Choroid plexus epithelial cell (primary cell): Measurements from ENCODE around the gene SSBP4.

ENCODE experiments used
- DNase-seq: peaks from one replicate; pipeline ENCODE4 v3.0.0-alpha.2; 2010; ENCODE audit warnings: low read depth
- H3K4me3 ChIP-seq: 2 replicates; pipeline ENCODE4 v1.5.1; 2011; ENCODE audit warnings: low read depth, mild to moderate bottlenecking, control low read depth, low read length, moderate library complexity
- TF ChIP-seq, protein P1 (sequence below): conservative IDR thresholded peaks from 2 replicates; pipeline ENCODE4 v1.5.1; 2011; ENCODE audit warnings: low read depth, mild to moderate bottlenecking, control low read depth, inconsistent platforms, low read length, moderate library complexity

SSBP4 gene

DNA sequence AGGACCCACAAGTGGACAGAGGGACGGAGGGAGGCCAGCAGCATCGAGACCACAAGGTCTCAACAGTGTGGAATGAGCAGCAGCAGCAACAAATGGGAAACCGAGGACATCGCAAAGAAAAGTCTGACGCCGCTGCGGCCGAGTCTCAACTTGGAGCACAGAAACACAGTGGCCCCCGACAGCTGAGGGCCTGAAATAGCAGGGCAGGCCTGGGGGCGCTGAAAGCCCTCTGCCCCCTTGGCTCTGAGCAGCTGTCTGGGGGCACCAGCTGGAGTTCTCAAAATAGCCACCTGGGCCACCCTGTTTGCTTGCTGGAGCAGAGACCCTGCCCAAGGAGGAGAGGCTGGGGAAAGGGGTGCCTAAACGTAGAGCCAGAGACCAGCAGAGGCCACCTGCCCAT is 24.6 kb downstream of the SSBP4 start:
- no peak for DNase-seq
- TF ChIP-seq, protein P1, sequence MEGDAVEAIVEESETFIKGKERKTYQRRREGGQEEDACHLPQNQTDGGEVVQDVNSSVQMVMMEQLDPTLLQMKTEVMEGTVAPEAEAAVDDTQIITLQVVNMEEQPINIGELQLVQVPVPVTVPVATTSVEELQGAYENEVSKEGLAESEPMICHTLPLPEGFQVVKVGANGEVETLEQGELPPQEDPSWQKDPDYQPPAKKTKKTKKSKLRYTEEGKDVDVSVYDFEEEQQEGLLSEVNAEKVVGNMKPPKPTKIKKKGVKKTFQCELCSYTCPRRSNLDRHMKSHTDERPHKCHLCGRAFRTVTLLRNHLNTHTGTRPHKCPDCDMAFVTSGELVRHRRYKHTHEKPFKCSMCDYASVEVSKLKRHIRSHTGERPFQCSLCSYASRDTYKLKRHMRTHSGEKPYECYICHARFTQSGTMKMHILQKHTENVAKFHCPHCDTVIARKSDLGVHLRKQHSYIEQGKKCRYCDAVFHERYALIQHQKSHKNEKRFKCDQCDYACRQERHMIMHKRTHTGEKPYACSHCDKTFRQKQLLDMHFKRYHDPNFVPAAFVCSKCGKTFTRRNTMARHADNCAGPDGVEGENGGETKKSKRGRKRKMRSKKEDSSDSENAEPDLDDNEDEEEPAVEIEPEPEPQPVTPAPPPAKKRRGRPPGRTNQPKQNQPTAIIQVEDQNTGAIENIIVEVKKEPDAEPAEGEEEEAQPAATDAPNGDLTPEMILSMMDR: no peak
- H3K4me3 ChIP-seq: no peak overlapping the region

DNA sequence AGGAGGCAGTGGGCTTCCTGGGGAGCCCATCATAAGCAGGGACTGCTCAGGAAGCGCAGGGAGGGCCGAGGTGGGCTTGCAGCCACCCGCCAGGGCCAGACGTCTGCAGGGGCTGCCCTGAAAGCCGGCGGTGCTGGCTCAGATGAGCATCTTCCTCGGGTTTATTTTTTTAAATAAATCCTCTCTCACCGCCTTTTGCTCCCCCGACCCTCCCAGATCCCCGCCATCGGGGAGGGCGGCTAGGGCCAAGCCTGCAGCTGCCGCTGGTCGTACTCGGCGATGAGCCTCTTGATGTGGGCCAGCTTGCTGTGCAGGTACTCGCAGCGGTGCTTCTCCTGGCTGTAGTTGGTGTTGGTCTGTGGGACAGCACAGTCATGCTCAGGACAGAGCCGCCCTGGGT is 25.3 kb downstream of the SSBP4 start:
- TF ChIP-seq, protein P1: no peak
- H3K4me3 ChIP-seq: no peak overlapping the region
- no peak for DNase-seq

DNA sequence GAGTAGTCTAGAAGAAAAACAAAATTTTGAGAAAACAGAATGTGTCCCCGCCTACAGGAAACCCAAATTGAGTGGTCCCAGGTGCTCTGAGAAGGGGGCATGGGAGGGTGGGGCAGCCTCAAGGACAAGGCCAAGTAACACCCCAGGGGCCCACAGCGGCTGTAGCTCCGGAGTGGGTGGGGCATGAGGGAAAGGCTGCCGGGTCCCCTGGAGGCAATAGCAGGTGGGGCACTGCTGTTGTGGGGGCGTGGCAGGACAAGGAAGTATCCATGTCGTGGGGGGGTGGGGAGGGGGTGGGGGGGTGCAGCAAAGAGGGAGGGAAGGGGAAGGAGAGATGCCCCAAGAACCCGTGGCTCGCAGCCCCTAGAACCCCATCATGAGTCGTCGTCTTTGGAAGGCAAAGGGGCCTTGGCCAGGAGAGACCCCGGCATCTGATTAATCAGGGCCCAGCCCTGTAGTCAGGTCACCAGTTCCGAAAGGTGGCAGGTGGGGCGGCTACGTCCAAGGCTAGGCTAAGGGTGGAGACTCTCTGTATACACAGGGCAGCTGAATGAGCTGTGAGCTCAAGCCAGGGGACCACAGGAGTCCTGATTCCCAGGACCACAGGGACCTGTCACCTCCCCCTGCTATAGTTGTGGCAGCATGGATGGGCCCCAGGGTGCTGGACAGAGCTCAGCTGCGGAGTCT is 26.2 kb downstream of the SSBP4 start:
- TF ChIP-seq, protein P1: no peak
- H3K4me3 ChIP-seq: no peak overlapping the region
- DNase-seq: no peak

DNA sequence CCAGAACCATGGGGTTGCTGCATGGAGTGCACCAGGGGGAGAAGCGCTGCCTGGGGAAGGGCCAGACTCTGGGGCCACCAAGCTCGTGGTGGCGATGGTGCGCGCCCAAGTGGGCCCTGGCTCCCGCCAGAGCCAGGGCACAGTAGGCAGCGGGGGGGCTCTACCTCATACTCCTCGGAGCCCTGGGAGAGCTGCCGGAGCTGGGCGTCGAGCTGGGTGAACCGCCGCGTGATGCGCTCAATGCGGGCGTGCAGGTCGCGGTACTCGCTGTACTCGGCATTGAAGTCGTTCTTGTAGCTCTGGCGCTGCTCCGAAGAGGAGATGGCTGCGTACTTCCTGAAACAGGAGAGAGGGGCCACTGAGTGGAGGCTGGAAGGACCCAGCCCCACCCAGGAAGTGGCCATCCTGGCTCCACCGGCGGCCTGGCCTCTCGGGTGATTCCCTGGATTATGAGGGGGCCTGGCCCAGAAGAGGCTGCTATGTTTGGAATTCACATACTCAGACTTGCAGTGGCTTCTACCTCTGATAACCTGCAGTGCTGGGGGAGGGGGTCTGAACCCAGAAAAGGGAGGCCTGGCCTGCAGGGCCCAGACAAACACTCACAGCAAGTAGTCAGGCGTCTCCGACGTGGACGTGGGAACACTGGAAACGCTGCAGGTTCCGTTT is 27.1 kb downstream of the SSBP4 start:
- DNase-seq: no peak
- H3K4me3 ChIP-seq: no peak overlapping the region
- TF ChIP-seq, protein P1: no peak

DNA sequence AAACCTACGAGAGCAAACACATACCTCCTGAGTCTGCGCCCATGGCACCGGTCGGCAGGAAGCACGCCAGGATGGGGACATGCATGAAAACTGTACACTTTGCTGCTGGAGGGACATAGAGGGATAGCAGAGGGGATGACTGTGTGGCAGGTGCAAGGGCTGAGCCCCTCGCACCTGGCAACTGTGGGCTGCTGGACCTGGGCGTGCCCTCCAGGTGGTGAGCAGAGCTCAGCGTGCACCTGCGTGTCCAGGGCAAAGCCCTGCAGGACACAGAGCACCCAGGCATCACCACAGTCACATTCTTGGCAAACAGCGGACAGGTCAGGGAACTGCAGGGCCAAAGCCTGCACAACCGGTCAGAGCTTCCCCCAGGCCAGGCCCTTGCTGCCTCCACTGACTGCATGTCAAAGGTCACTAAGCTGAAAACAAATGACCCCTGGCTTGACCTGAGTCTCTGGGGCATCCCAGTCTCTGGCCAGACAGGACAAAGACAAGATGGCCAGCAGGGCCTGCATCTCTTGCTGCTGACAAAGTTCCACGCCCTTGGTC is 27.7 kb downstream of the SSBP4 start:
- TF ChIP-seq, protein P1: no peak
- no peak for DNase-seq
- H3K4me3 ChIP-seq: no peak overlapping the region

DNA sequence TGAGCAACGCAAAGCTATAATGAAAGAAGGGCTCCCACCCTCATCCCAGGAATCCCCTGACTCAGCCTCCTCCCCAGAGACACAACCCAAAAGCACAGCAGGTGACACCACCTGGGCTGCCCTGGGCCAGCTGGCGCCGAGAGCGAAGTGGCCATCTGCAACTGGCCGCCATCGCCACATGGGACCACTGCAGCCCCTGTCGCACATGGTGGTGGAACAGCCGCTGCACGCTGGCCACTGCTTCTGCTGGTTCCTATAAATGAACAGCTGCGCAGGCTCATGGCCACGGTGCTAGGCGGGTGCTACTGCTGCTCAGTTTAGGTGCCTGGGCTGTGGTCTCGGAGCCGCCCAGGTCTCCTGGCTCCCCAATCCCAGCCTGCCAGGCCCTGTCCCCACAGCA is 30.4 kb downstream of the SSBP4 start:
- H3K4me3 ChIP-seq: no peak overlapping the region
- DNase-seq: no peak
- TF ChIP-seq, protein P1: no peak
